HEK293 (cell line): ENCODE measurements around the gene DCAF7.

Experiments used
- CTCF ChIA-PET: fragments of 350-600 bp; formaldehyde crosslinking; extraction: SDS; loops from one replicate; lab custom pipeline; 2021; ENCODE audit warnings: antibody characterized with exemption; lab: Yijun Ruan, JAX
- POLR2A ChIA-PET: fragments of 300-600 bp; formaldehyde crosslinking; extraction: SDS; loops from one replicate; lab custom pipeline; 2020; ENCODE audit warnings: antibody characterized with exemption, inconsistent platforms; lab: Yijun Ruan, JAX
- H3K27ac ChIP-seq: fragments of 200-500 bp; sonication (Bioruptor generic); 2 replicates; pipeline ENCODE4 v1.5.1; 2014; ENCODE audit warnings: low read depth, low read length, control low read depth, inconsistent platforms; ENCODE audit errors: extremely low read depth
- H3K36me3 ChIP-seq, 2 experiments: fragments of 200-500 bp in 1 of 2; sonication (Bioruptor generic) in 1 of 2; 1 replicate in 1 of 2; 2 replicates in 1 of 2; pipeline ENCODE4 v1.5.1; 2014 to 2017; ENCODE audit warnings: inconsistent platforms in 2 of 2, low read length in 2 of 2; ENCODE audit not compliant: control insufficient read depth in 2 of 2, insufficient read depth in 1 of 2
- H3K4me1 ChIP-seq: fragments of 200-500 bp; sonication (Bioruptor generic); 2 replicates; pipeline ENCODE4 v1.5.1; 2014; ENCODE audit warnings: mild to moderate bottlenecking, low read length, inconsistent platforms; ENCODE audit not compliant: control insufficient read depth, insufficient read depth
- H3K4me3 ChIP-seq: 2 replicates; pipeline ENCODE4 v1.5.1; 2011; ENCODE audit warnings: low read depth, mild to moderate bottlenecking, control low read depth, low read length, moderate library complexity
- H3K9me3 ChIP-seq: fragments of 200-500 bp; sonication (Bioruptor generic); 2 replicates; pipeline ENCODE4 v1.5.1; 2014; ENCODE audit warnings: low read depth, low read length, inconsistent platforms; ENCODE audit not compliant: control insufficient read depth, insufficient read depth
- BCL11B ChIP-seq: fragments of 450-650 bp; formaldehyde crosslinking; IDR thresholded peaks from 2 replicates; pipeline ENCODE4 v1.5.1; 2016; ENCODE audit warnings: low read depth, missing biosample characterization, missing genetic modification characterization
- EGR2 ChIP-seq: fragments of 450-650 bp; formaldehyde crosslinking; IDR thresholded peaks from 2 replicates; pipeline ENCODE4 v1.5.1; 2016; ENCODE audit warnings: low read depth, missing biosample characterization, missing genetic modification characterization
- GFI1B ChIP-seq: fragments of 450-650 bp; formaldehyde crosslinking; IDR thresholded peaks from 2 replicates; pipeline ENCODE4 v1.5.1; 2016; ENCODE audit warnings: missing biosample characterization, missing genetic modification characterization
- SETDB1 ChIP-seq: IDR thresholded peaks from one replicate; pipeline ENCODE4 v1.6.1; 2017; ENCODE audit warnings: mild to moderate bottlenecking, low read length, moderate library complexity, mixed read lengths; ENCODE audit not compliant: insufficient read length
- SP3 ChIP-seq: fragments of 450-650 bp; formaldehyde crosslinking; IDR thresholded peaks from 2 replicates; pipeline ENCODE4 v1.5.1; 2016; ENCODE audit warnings: missing biosample characterization, missing genetic modification characterization
- SP7 ChIP-seq: fragments of 450-650 bp; formaldehyde crosslinking; IDR thresholded peaks from 2 replicates; pipeline ENCODE4 v1.5.1; 2016; ENCODE audit warnings: missing biosample characterization, missing genetic modification characterization
- ZNF112 ChIP-seq: fragments of 450-650 bp; formaldehyde crosslinking; IDR thresholded peaks from 2 replicates; pipeline ENCODE4 v1.5.0; 2017; ENCODE audit warnings: missing biosample characterization, missing genetic modification characterization
- ZNF184 ChIP-seq: fragments of 450-650 bp; IDR thresholded peaks from 2 replicates; pipeline ENCODE4 v1.5.1; 2018; ENCODE audit warnings: missing biosample characterization, mild to moderate bottlenecking, missing genetic modification characterization
- ZNF248 ChIP-seq: fragments of 450-650 bp; formaldehyde crosslinking; IDR thresholded peaks from 2 replicates; pipeline ENCODE4 v1.5.1; 2017; ENCODE audit warnings: missing biosample characterization, missing genetic modification characterization
- ZNF292 ChIP-seq: fragments of 450-650 bp; formaldehyde crosslinking; IDR thresholded peaks from 2 replicates; pipeline ENCODE4 v1.5.1; 2016; ENCODE audit warnings: low read depth, missing biosample characterization, missing genetic modification characterization, borderline replicate concordance
- ZNF341 ChIP-seq: fragments of 450-650 bp; formaldehyde crosslinking; IDR thresholded peaks from 2 replicates; pipeline ENCODE4; 2016; ENCODE audit warnings: low read depth, missing biosample characterization, missing genetic modification characterization
- ZNF350 ChIP-seq: fragments of 450-650 bp; formaldehyde crosslinking; IDR thresholded peaks from 2 replicates; pipeline ENCODE4 v1.5.0; 2017; ENCODE audit warnings: missing biosample characterization, mild to moderate bottlenecking, missing genetic modification characterization
- ZNF37A ChIP-seq: fragments of 450-650 bp; IDR thresholded peaks from 2 replicates; pipeline ENCODE4 v1.5.1; 2018; ENCODE audit warnings: missing biosample characterization, missing genetic modification characterization
- ZNF707 ChIP-seq: fragments of 450-650 bp; formaldehyde crosslinking; IDR thresholded peaks from 2 replicates; pipeline ENCODE4 v1.5.1; 2016; ENCODE audit warnings: missing biosample characterization, missing genetic modification characterization
- ZNF768 ChIP-seq: fragments of 450-650 bp; formaldehyde crosslinking; IDR thresholded peaks from 2 replicates; pipeline ENCODE4 v1.5.1; 2018; ENCODE audit warnings: missing biosample characterization, mild to moderate bottlenecking, missing genetic modification characterization
- ZNF785 ChIP-seq: fragments of 450-650 bp; formaldehyde crosslinking; IDR thresholded peaks from 2 replicates; pipeline ENCODE4 v1.5.1; 2016; ENCODE audit warnings: missing biosample characterization, missing genetic modification characterization
- ZNF791 ChIP-seq: fragments of 450-650 bp; formaldehyde crosslinking; IDR thresholded peaks from 2 replicates; pipeline ENCODE4 v1.5.1; 2016; ENCODE audit warnings: missing biosample characterization, missing genetic modification characterization
- TF ChIP-seq, protein P1 (sequence below): fragments of 450-650 bp; formaldehyde crosslinking; IDR thresholded peaks from 2 replicates; pipeline ENCODE4 v1.5.1; 2016; ENCODE audit warnings: missing biosample characterization, missing genetic modification characterization
- TF ChIP-seq, protein P2 (sequence below): fragments of 450-650 bp; formaldehyde crosslinking; IDR thresholded peaks from 2 replicates; pipeline ENCODE4 v1.5.1; 2017; ENCODE audit warnings: missing biosample characterization, missing genetic modification characterization
- TF ChIP-seq, protein P3 (sequence below): fragments of 450-650 bp; formaldehyde crosslinking; optimal IDR thresholded peaks from 2 replicates; pipeline ENCODE3; 2016; ENCODE audit warnings: missing biosample characterization, mild to moderate bottlenecking, missing genetic modification characterization
- TF ChIP-seq, protein P4 (sequence below): fragments of 450-650 bp; formaldehyde crosslinking; IDR thresholded peaks from 2 replicates; pipeline ENCODE4 v1.5.1; 2016; ENCODE audit warnings: missing biosample characterization, missing genetic modification characterization, low read depth

The DCAF7 gene

DNA sequence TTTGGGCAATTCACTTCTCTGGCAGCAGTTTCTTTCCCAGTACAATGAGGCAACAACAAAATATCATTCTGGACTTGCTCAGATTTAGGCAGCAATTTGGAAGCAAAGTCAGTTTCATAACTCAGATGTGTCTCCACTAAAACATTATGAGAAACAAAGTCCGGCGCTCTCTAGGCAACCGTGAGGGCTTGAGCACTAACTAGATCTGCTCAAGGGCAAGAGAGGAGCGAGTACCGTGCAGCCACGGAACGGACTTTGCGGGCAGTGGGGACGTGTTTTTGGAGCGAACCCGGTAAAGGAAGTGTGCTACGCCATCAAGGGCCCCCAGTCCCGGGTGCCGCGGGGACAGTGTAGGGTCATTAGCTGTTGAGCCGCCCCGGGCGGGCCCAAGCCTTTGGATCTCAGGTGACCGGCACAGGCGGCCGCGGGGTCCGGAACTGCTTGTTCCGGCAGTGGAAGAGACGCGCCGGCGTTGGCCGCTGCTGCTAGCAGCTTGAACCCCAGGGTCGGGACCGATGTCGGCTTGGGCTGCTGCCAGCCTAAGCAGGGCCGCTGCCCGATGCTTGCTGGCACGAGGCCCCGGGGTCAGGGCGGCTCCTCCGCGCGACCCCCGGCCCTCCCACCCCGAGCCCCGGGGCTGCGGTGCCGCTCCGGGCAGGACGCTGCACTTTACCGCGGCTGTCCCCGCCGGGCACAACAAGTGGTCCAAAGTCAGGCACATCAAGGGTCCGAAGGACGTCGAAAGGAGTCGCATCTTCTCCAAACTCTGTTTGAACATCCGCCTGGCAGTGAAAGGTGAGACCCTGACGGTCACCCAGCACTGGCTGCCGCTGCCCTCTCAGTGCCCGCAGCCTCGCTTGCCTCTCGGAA, 50.5 kb downstream of the DCAF7 start, which contains the start of gene TACO1 (continued):
- TF ChIP-seq EGR2 (tag by site-specific recombination) (no peak), ZNF707 (tag by site-specific recombination) (no peak), BCL11B (peak; percentile 67; the same call in 1 of the 2 replicates)
- TF ChIP-seq, all 188 proteins: peak for 108

DNA sequence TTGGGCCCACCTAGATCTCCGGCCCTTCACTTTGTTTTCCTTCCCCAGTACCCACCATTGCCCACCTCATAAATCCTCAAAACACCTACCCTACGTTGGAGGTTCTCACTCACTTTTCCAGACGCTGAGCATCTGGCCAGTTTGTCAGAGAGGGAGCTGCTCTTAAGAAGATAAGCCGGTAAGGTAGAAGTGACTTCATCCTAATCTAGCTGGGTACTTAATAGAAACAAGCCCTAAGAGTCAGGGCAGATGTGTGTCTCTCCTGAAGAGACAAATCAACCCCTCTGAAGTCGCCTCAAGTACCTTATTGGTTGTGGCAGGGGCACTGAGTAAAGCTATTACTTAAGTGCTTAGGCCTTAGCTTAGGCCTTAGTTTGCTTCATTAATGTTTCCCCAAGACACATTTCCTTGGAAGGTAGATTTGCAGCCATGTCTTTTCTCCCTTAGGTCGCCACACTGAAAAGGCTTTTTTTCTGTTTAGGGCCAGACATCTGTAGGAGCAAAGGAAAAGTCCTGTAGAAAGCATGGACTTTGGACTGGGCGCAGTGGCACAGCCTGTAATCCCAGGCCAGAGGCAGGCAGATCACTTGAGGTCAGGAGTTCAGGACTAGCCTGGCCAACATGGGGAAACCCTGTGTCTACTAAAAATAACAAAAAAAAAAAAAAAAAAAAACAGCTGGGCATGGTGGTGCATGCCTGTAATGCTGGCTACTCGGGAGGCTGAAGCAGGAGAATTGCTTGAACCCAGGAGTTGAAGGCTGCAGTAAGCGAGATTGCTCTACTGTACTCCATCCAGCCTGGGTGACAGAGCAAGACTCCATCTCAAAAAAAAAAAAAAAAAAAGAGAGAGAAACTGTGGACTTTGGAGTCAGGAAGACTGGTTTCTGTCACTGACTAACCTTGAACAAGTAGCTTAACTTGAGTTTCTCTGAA, 51.4 kb downstream of the DCAF7 start:
- no peaks in the 10 kb centered on the region for H3K9me3 ChIP-seq
- no peaks in the 10 kb centered on the region for H3K4me1 ChIP-seq
- peak overlapping the region; percentile 92 for H3K4me3 ChIP-seq
- H3K36me3 ChIP-seq, result peaks cover 39 to 42% of the 10 kb centered on the region in 2 experiments
- POLR2A ChIA-PET, result interaction anchor here (0.7 to 3.1 kb wide), 5 partner anchors 11 to 51 kb away, joined by 3 to 27 read pairs (median 11); partner anchors contain the start of genes DCAF7 and MAP3K3
- CTCF ChIA-PET, result interaction anchor here (0.6 to 6.4 kb wide), 5 partner anchors 9 to 370 kb away, joined by 3 to 64 read pairs (median 4); no protein-coding TSS in a partner anchor
- H3K27ac ChIP-seq, result no peak overlapping the region; the same call in 1 of the 2 replicates
- TF ChIP-seq ZNF341 (tag by site-specific recombination) (no peak), ZNF248 (tag by site-specific recombination) (no peak), ZNF768 (tag by site-specific recombination) (no peak), SP7 (no peak), ZNF350 (tag by site-specific recombination) (no peak), ZNF785 (tag by site-specific recombination) (no peak), GFI1B (tag by site-specific recombination) (no peak), SP3 (tag by site-specific recombination) (no peak), SETDB1 (no peak), ZNF37A (tag by site-specific recombination) (no peak), ZNF292 (tag by site-specific recombination) (no peak), ZNF791 (tag by site-specific recombination) (no peak), ZNF184 (tag by site-specific recombination) (no peak), ZNF112 (tag by site-specific recombination) (no peak)
- TF ChIP-seq, protein P1, sequence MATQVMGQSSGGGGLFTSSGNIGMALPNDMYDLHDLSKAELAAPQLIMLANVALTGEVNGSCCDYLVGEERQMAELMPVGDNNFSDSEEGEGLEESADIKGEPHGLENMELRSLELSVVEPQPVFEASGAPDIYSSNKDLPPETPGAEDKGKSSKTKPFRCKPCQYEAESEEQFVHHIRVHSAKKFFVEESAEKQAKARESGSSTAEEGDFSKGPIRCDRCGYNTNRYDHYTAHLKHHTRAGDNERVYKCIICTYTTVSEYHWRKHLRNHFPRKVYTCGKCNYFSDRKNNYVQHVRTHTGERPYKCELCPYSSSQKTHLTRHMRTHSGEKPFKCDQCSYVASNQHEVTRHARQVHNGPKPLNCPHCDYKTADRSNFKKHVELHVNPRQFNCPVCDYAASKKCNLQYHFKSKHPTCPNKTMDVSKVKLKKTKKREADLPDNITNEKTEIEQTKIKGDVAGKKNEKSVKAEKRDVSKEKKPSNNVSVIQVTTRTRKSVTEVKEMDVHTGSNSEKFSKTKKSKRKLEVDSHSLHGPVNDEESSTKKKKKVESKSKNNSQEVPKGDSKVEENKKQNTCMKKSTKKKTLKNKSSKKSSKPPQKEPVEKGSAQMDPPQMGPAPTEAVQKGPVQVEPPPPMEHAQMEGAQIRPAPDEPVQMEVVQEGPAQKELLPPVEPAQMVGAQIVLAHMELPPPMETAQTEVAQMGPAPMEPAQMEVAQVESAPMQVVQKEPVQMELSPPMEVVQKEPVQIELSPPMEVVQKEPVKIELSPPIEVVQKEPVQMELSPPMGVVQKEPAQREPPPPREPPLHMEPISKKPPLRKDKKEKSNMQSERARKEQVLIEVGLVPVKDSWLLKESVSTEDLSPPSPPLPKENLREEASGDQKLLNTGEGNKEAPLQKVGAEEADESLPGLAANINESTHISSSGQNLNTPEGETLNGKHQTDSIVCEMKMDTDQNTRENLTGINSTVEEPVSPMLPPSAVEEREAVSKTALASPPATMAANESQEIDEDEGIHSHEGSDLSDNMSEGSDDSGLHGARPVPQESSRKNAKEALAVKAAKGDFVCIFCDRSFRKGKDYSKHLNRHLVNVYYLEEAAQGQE (tag by site-specific recombination), result no peak
- TF ChIP-seq, protein P2, sequence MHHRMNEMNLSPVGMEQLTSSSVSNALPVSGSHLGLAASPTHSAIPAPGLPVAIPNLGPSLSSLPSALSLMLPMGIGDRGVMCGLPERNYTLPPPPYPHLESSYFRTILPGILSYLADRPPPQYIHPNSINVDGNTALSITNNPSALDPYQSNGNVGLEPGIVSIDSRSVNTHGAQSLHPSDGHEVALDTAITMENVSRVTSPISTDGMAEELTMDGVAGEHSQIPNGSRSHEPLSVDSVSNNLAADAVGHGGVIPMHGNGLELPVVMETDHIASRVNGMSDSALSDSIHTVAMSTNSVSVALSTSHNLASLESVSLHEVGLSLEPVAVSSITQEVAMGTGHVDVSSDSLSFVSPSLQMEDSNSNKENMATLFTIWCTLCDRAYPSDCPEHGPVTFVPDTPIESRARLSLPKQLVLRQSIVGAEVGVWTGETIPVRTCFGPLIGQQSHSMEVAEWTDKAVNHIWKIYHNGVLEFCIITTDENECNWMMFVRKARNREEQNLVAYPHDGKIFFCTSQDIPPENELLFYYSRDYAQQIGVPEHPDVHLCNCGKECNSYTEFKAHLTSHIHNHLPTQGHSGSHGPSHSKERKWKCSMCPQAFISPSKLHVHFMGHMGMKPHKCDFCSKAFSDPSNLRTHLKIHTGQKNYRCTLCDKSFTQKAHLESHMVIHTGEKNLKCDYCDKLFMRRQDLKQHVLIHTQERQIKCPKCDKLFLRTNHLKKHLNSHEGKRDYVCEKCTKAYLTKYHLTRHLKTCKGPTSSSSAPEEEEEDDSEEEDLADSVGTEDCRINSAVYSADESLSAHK (tag by site-specific recombination), result no peak
- TF ChIP-seq, protein P3, sequence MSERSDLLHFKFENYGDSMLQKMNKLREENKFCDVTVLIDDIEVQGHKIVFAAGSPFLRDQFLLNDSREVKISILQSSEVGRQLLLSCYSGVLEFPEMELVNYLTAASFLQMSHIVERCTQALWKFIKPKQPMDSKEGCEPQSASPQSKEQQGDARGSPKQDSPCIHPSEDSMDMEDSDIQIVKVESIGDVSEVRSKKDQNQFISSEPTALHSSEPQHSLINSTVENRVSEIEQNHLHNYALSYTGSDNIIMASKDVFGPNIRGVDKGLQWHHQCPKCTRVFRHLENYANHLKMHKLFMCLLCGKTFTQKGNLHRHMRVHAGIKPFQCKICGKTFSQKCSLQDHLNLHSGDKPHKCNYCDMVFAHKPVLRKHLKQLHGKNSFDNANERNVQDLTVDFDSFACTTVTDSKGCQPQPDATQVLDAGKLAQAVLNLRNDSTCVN, result no peak
- TF ChIP-seq, protein P4, sequence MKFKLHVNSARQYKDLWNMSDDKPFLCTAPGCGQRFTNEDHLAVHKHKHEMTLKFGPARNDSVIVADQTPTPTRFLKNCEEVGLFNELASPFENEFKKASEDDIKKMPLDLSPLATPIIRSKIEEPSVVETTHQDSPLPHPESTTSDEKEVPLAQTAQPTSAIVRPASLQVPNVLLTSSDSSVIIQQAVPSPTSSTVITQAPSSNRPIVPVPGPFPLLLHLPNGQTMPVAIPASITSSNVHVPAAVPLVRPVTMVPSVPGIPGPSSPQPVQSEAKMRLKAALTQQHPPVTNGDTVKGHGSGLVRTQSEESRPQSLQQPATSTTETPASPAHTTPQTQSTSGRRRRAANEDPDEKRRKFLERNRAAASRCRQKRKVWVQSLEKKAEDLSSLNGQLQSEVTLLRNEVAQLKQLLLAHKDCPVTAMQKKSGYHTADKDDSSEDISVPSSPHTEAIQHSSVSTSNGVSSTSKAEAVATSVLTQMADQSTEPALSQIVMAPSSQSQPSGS, result no peak
